Peyer's patch (tissue), 4 donors: ENCODE measurements around the gene SOWAHB. TPM values are rescaled to one million over a fixed set of nuclear protein-coding genes. Genes with fewer than 3 reads are reported as not detected.

ENCODE experiments used
- DNase-seq, 3 donors: peaks; one replicate each; pipeline ENCODE4 v3.0.0-alpha.2; 2017 to 2019
- H3K27ac ChIP-seq, 4 donors: fragments of 200-600 bp; sonication (generic); one replicate each; pipeline ENCODE4 v1.5.1; 2016 to 2019
- H3K27me3 ChIP-seq, 2 donors: fragments of 200-600 bp; sonication (generic); one replicate each; pipeline ENCODE4 v1.5.1; 2019
- H3K36me3 ChIP-seq, 3 donors: fragments of 200-600 bp; sonication (generic); one replicate each; pipeline ENCODE4 v1.5.1; 2016 to 2019
- H3K4me1 ChIP-seq, 4 donors: fragments of 200-600 bp; sonication (generic); one replicate each; pipeline ENCODE4 v1.5.1; 2016 to 2019
- H3K4me3 ChIP-seq, 4 donors: fragments of 200-600 bp; sonication (generic); 1 replicate in 3 of 4; 2 replicates in 1 of 4; pipeline ENCODE4 v1.5.1; 2016 to 2019; ENCODE audit warnings: mild to moderate bottlenecking in 1 of 4
- H3K9me3 ChIP-seq, 4 donors: fragments of 200-600 bp; sonication (generic); one replicate each; pipeline ENCODE4 v1.5.1; 2016 to 2019; ENCODE audit warnings: mild to moderate bottlenecking in 1 of 4
- CTCF ChIP-seq, 6 experiments: fragments of 450-650 bp in 4 of 6; fragments of 200-600 bp in 2 of 6; sonication (generic) in 1 of 6; IDR thresholded peaks; one replicate each; pipeline ENCODE4 v1.5.1; 2017 to 2019; ENCODE audit warnings: antibody characterized with exemption in 6 of 6, mild to moderate bottlenecking in 3 of 6, moderate library complexity in 1 of 6
- POLR2A ChIP-seq, 2 donors: fragments of 450-650 bp; IDR thresholded peaks; one replicate each; pipeline ENCODE4 v1.5.1; 2017; ENCODE audit warnings: antibody characterized with exemption in 2 of 2, mild to moderate bottlenecking in 2 of 2, moderate library complexity in 2 of 2
- total RNA-seq, 4 donors: library from RNA; depleted of rRNA; stranded (reverse); fragments of >200 nt; gene quantifications; one replicate each; pipeline ENCODE4 v1.1.0, GENCODE V29; 2016

Gene SOWAHB
- total RNA-seq, 4 donors from 2014 or later, result 11.6 to 30.8 (median 27.4) TPM

- TF ChIP-seq CTCF (IDR thresholded peaks at IDR 0.05), result no peak
- no peak for TF ChIP-seq POLR2A (IDR thresholded peaks at IDR 0.05)
- Histone ChIP-seq H3K4me3 (no peak overlapping the region), H3K27ac (no peak overlapping the region), H3K36me3 (no peaks in the 10 kb centered on the region), H3K9me3 (no peaks in the 10 kb centered on the region), H3K27me3 (peaks cover 0 to 6% of the 10 kb centered on the region in 2 donors), H3K4me1 (peaks cover 0 to 20% (median 7%) of the 10 kb centered on the region in 4 donors)
- no peak for DNase-seq
Observed at GRCh38 chr4:76894537-76895255, 3.2 kb downstream of the SOWAHB start.

DNA sequence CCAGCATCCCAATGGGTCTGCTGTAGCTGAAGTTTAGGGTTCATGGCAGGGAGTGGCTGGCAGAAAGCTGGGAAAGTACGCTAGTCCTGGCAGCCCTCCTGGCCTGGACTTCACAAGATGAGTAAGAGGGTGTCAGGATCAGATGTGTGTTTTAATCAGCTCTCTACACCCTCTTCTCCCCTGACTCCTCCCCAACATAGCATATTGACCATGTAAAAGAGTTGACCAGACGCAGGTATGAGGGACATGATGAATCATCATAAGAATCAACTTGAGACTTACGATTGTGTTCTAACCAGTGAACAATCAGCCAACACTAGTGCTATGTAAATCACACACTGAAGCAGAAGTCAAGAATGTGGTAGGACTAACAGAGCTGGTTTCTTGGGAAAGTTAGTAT lies 5.3 kb downstream of the SOWAHB start:
- Histone ChIP-seq H3K36me3 (no peaks in the 10 kb centered on the region), H3K9me3 (no peaks in the 10 kb centered on the region), H3K27me3 (peaks cover 0 to 6% of the 10 kb centered on the region in 2 donors), H3K4me3 (no peak overlapping the region), H3K4me1 (peaks cover 0 to 20% (median 4%) of the 10 kb centered on the region in 4 donors), H3K27ac (no peak overlapping the region)
- TF ChIP-seq CTCF (IDR thresholded peaks at IDR 0.05) (no peak), POLR2A (IDR thresholded peaks at IDR 0.05) (no peak)
- no peak for DNase-seq

GRCh38 chr4:76892001-76892400 lies 5.9 kb downstream of the SOWAHB start:
- Histone ChIP-seq H3K4me1 (peaks cover 0 to 18% (median 1%) of the 10 kb centered on the region in 4 donors), H3K36me3 (no peaks in the 10 kb centered on the region), H3K4me3 (no peak overlapping the region), H3K9me3 (no peaks in the 10 kb centered on the region), H3K27me3 (peaks cover 0 to 4% of the 10 kb centered on the region in 2 donors), H3K27ac (no peak overlapping the region)
- DNase-seq, result no peak
- TF ChIP-seq POLR2A (IDR thresholded peaks at IDR 0.05) (no peak), CTCF (IDR thresholded peaks at IDR 0.05) (no peak)

DNA sequence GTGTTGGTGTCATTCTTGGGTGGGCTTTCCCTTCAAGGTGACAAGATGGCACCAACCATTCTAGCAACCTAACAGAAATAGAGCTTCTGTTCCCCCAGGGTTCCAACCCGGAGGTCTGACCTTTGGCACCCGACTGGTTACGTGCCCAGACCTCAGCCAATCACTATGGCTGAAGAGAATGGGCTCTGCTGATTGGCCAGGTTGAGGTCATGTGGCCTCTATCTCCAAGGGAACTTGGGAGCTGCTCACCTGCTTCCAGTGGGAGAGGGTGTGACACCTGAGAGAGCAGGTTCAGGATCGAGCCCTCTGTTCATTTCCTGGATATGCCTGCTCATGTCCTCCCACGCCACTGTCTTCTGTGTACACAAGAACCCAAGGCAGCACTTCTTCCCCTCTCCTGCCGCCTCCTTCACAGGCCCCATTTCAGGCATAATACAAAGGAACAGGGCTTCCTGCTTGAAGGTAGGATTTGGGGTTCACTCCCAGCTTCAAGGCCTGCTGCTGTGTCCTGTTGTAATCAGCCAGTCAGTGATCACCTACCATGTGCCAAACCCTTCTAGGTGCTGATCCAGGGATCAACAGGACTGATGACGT lies 11.0 kb downstream of the SOWAHB start:
- H3K36me3 ChIP-seq, result no peaks in the 10 kb centered on the region
- TF ChIP-seq CTCF (IDR thresholded peaks at IDR 0.05) (no peak), POLR2A (IDR thresholded peaks at IDR 0.05) (no peak)

DNA sequence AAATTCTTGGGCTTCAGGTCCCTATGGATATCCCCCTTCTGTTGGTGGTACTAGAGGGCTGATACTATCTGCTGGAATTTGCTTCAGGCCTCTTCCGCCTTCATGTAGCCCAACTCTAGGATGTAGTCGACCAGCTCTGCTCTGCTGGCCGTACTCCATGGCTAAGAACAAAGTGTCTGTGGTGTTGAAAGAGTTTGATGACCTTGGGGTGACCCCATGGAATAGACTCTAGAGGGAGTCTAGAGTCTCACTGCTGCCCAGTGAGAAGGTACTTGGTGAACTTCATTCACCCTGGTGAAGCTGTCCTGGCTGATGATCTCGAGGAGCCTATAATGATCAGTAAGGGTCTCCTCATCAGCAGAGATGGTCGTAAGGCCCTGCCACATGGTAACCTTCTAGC lies 11.7 kb downstream of the SOWAHB start:
- Histone ChIP-seq H3K27me3 (no peaks in the 10 kb centered on the region), H3K36me3 (no peaks in the 10 kb centered on the region), H3K27ac (no peak overlapping the region), H3K4me1 (no peaks in the 10 kb centered on the region), H3K9me3 (no peaks in the 10 kb centered on the region), H3K4me3 (no peak overlapping the region)
- TF ChIP-seq CTCF (IDR thresholded peaks at IDR 0.05) (no peak), POLR2A (IDR thresholded peaks at IDR 0.05) (no peak)
- no peak for DNase-seq

More for the DNA sequence above, 11.0 kb downstream of the SOWAHB start:
- no peak overlapping the region for H3K27ac ChIP-seq
- DNase-seq, result no peak
- no peaks in the 10 kb centered on the region for H3K9me3 ChIP-seq
- H3K27me3 ChIP-seq, result no peaks in the 10 kb centered on the region
- no peak overlapping the region for H3K4me3 ChIP-seq
- H3K4me1 ChIP-seq, result no peaks in the 10 kb centered on the region
